HEK293 (cell line): ENCODE data around the gene NAIF1.
A peak's percentile ranks its signal among the peaks of the same experiment; 100 is the strongest.
"Not testable (repeated sequence)": the region's sequence is repeated elsewhere in the genome, so short reads cannot be mapped to it uniquely, and the experiment has no call there.

Source experiments
- CTCF ChIA-PET: fragments of 350-600 bp; formaldehyde crosslinking; extraction: SDS; loops from one replicate; lab custom pipeline; 2021; ENCODE audit warnings: antibody characterized with exemption; lab: Yijun Ruan, JAX
- POLR2A ChIA-PET: fragments of 300-600 bp; formaldehyde crosslinking; extraction: SDS; loops from one replicate; lab custom pipeline; 2020; ENCODE audit warnings: antibody characterized with exemption, inconsistent platforms; lab: Yijun Ruan, JAX
- H3K27ac ChIP-seq: fragments of 200-500 bp; sonication (Bioruptor generic); 2 replicates; pipeline ENCODE4 v1.5.1; 2014; ENCODE audit warnings: low read depth, low read length, control low read depth, inconsistent platforms; ENCODE audit errors: extremely low read depth
- H3K36me3 ChIP-seq, 2 experiments: fragments of 200-500 bp in 1 of 2; sonication (Bioruptor generic) in 1 of 2; 1 replicate in 1 of 2; 2 replicates in 1 of 2; pipeline ENCODE4 v1.5.1; 2014 to 2017; ENCODE audit warnings: inconsistent platforms in 2 of 2, low read length in 2 of 2; ENCODE audit not compliant: control insufficient read depth in 2 of 2, insufficient read depth in 1 of 2
- H3K4me1 ChIP-seq: fragments of 200-500 bp; sonication (Bioruptor generic); 2 replicates; pipeline ENCODE4 v1.5.1; 2014; ENCODE audit warnings: mild to moderate bottlenecking, low read length, inconsistent platforms; ENCODE audit not compliant: control insufficient read depth, insufficient read depth
- H3K4me3 ChIP-seq: 2 replicates; pipeline ENCODE4 v1.5.1; 2011; ENCODE audit warnings: low read depth, mild to moderate bottlenecking, control low read depth, low read length, moderate library complexity
- H3K9me3 ChIP-seq: fragments of 200-500 bp; sonication (Bioruptor generic); 2 replicates; pipeline ENCODE4 v1.5.1; 2014; ENCODE audit warnings: low read depth, low read length, inconsistent platforms; ENCODE audit not compliant: control insufficient read depth, insufficient read depth
- BCL11A ChIP-seq: fragments of 450-650 bp; formaldehyde crosslinking; IDR thresholded peaks from 2 replicates; pipeline ENCODE4 v1.5.1; 2016; ENCODE audit warnings: low read depth, missing biosample characterization, missing genetic modification characterization
- FEZF1 ChIP-seq: fragments of 450-650 bp; formaldehyde crosslinking; IDR thresholded peaks from 2 replicates; pipeline ENCODE4 v1.5.1; 2016; ENCODE audit warnings: missing biosample characterization, missing genetic modification characterization
- IKZF3 ChIP-seq: fragments of 450-650 bp; IDR thresholded peaks from 2 replicates; pipeline ENCODE4 v1.5.0; 2018; ENCODE audit warnings: missing biosample characterization, mild to moderate bottlenecking, missing genetic modification characterization, moderate library complexity
- KLF10 ChIP-seq: fragments of 450-650 bp; IDR thresholded peaks from 2 replicates; pipeline ENCODE4 v1.5.1; 2018; ENCODE audit warnings: missing biosample characterization, mild to moderate bottlenecking, missing genetic modification characterization
- KLF8 ChIP-seq: fragments of 450-650 bp; formaldehyde crosslinking; IDR thresholded peaks from 2 replicates; pipeline ENCODE4 v1.5.1; 2016; ENCODE audit warnings: missing biosample characterization, missing genetic modification characterization
- MYNN ChIP-seq: fragments of 450-650 bp; formaldehyde crosslinking; IDR thresholded peaks from 2 replicates; pipeline ENCODE4 v1.5.1; 2016; ENCODE audit warnings: missing biosample characterization, missing genetic modification characterization, borderline replicate concordance
- MZF1 ChIP-seq: fragments of 450-650 bp; formaldehyde crosslinking; IDR thresholded peaks from 2 replicates; pipeline ENCODE4 v1.5.1; 2017; ENCODE audit warnings: missing biosample characterization, missing genetic modification characterization, borderline replicate concordance
- OSR2 ChIP-seq: fragments of 450-650 bp; formaldehyde crosslinking; IDR thresholded peaks from 2 replicates; pipeline ENCODE4 v1.5.1; 2016; ENCODE audit warnings: missing biosample characterization, missing genetic modification characterization
- SP7 ChIP-seq: fragments of 450-650 bp; formaldehyde crosslinking; IDR thresholded peaks from 2 replicates; pipeline ENCODE4 v1.5.1; 2016; ENCODE audit warnings: missing biosample characterization, missing genetic modification characterization
- ZBTB20 ChIP-seq: fragments of 450-650 bp; formaldehyde crosslinking; IDR thresholded peaks from 2 replicates; pipeline ENCODE4 v1.5.1; 2016; ENCODE audit warnings: missing biosample characterization, missing genetic modification characterization
- ZFP69B ChIP-seq: fragments of 450-650 bp; formaldehyde crosslinking; IDR thresholded peaks from 2 replicates; pipeline ENCODE4 v1.5.1; 2016; ENCODE audit warnings: missing biosample characterization, missing genetic modification characterization
- ZNF10 ChIP-seq: fragments of 450-650 bp; formaldehyde crosslinking; IDR thresholded peaks from 2 replicates; pipeline ENCODE4 v1.5.1; 2017; ENCODE audit warnings: missing biosample characterization, missing genetic modification characterization
- ZNF174 ChIP-seq: fragments of 450-650 bp; formaldehyde crosslinking; IDR thresholded peaks from 2 replicates; pipeline ENCODE4 v1.5.0; 2017; ENCODE audit warnings: missing biosample characterization, mild to moderate bottlenecking, missing genetic modification characterization
- ZNF2 ChIP-seq: fragments of 450-650 bp; formaldehyde crosslinking; IDR thresholded peaks from 2 replicates; pipeline ENCODE4 v1.5.1; 2016; ENCODE audit warnings: missing biosample characterization, missing genetic modification characterization
- ZNF335 ChIP-seq: fragments of 450-650 bp; formaldehyde crosslinking; conservative IDR thresholded peaks from 2 replicates; pipeline ENCODE4 v1.5.1; 2016; ENCODE audit warnings: missing biosample characterization, missing genetic modification characterization
- ZNF354C ChIP-seq: fragments of 450-650 bp; formaldehyde crosslinking; IDR thresholded peaks from 2 replicates; pipeline ENCODE4 v1.5.1; 2016; ENCODE audit warnings: missing biosample characterization, missing genetic modification characterization, low read depth, borderline replicate concordance
- ZNF423 ChIP-seq: fragments of 450-650 bp; formaldehyde crosslinking; IDR thresholded peaks from 2 replicates; pipeline ENCODE4 v1.5.1; 2016; ENCODE audit warnings: missing biosample characterization, missing genetic modification characterization
- ZNF660 ChIP-seq: fragments of 450-650 bp; IDR thresholded peaks from 2 replicates; pipeline ENCODE4 v1.5.1; 2018; ENCODE audit warnings: missing biosample characterization, mild to moderate bottlenecking, missing genetic modification characterization
- ZNF677 ChIP-seq: fragments of 450-650 bp; IDR thresholded peaks from 2 replicates; pipeline ENCODE4 v1.5.0; 2018; ENCODE audit warnings: missing biosample characterization, mild to moderate bottlenecking, missing genetic modification characterization, moderate library complexity
- ZNF843 ChIP-seq: fragments of 450-650 bp; formaldehyde crosslinking; IDR thresholded peaks from 2 replicates; pipeline ENCODE4 v1.5.1; 2016; ENCODE audit warnings: missing biosample characterization, missing genetic modification characterization
- ZSCAN30 ChIP-seq: fragments of 450-650 bp; IDR thresholded peaks from 2 replicates; pipeline ENCODE4 v1.5.1; 2018; ENCODE audit warnings: missing biosample characterization, mild to moderate bottlenecking, missing genetic modification characterization, moderate library complexity
- ZSCAN4 ChIP-seq: fragments of 450-650 bp; formaldehyde crosslinking; IDR thresholded peaks from 2 replicates; pipeline ENCODE4 v1.5.1; 2017; ENCODE audit warnings: missing biosample characterization, missing genetic modification characterization
- TF ChIP-seq, protein P1 (sequence below): fragments of 450-650 bp; IDR thresholded peaks from 2 replicates; pipeline ENCODE4 v1.5.1; 2018; ENCODE audit warnings: missing biosample characterization, mild to moderate bottlenecking, missing genetic modification characterization
- TF ChIP-seq, protein P2 (sequence below): fragments of 450-650 bp; formaldehyde crosslinking; IDR thresholded peaks from 2 replicates; pipeline ENCODE4 v1.5.1; 2016; ENCODE audit warnings: missing biosample characterization, missing genetic modification characterization
- TF ChIP-seq, protein P3 (sequence below): fragments of 450-650 bp; formaldehyde crosslinking; IDR thresholded peaks from 2 replicates; pipeline ENCODE4 v1.5.1; 2016; ENCODE audit warnings: missing biosample characterization, missing genetic modification characterization, low read depth

NAIF1 gene

DNA sequence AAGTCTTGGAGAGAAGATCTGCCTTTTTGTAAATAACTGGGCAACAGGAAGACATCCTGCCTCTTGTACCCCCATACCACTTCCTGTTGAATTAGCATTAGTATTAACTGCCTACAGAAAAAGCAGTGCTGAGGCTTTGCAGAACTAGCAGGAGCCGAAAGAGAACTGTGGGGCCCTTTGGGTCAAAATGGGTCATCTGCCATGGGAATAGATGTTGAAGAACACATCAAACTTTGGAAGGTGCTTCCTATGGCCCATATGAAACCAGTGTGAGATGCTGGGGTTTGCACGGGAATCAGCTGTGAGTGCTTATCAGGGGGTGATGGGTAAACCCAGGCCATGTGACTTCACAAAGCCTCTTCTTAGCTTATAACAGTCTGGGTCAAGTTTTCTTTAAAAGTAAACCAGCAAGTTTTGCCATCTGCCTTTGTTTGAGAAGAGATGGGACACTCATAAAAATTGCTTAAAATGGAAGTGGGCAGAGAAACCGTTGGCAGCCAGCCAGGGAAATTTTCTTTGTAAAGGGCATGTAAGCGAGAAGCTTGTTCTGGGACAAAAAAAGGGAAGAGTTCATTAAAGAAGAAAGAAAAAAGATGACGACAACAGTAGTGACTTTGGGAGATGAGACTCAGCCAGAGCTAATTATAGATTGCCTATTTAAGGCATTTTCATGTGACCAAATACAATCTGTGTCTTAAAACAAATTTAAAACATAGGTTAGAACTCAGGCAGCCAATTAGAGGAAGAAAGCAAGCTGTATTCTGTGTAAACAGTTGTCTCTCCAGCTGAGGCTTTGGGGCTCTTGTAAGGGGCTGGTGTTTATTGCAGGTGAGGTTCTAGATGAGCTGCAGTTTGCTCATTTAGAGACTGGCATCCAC lies 5.3 kb upstream of the NAIF1 start (continued):
- TF ChIP-seq SP7 (tag by site-specific recombination) (peak; percentile 54), ZSCAN4 (tag by site-specific recombination) (no peak), KLF8 (no peak), IKZF3 (tag by site-specific recombination) (0 out of 2 replicates have a peak, but pooled peaks have one; percentile 29), ZNF2 (tag by site-specific recombination) (no peak), KLF10 (tag by site-specific recombination) (peak; percentile 46; the same call in 1 of the 2 replicates), OSR2 (0 out of 2 replicates have a peak, but pooled peaks have one; percentile 11), MYNN (tag by site-specific recombination) (no peak), ZNF423 (no peak), ZNF354C (tag by site-specific recombination) (no peak), ZNF335 (0 out of 2 replicates have a peak, but pooled peaks have one; percentile 12), ZFP69B (tag by site-specific recombination) (peak; percentile 90), ZNF677 (tag by site-specific recombination) (peak; percentile 46; the same call in 1 of the 2 replicates), ZNF10 (tag by site-specific recombination) (peak; percentile 67; the same call in 1 of the 2 replicates), BCL11A (tag by site-specific recombination) (no peak), MZF1 (tag by site-specific recombination) (no peak), ZNF660 (tag by site-specific recombination) (0 out of 2 replicates have a peak, but pooled peaks have one; percentile 31), ZSCAN30 (no peak), ZNF843 (tag by site-specific recombination) (peak; percentile 22; the same call in 1 of the 2 replicates), ZBTB20 (peak; percentile 65), FEZF1 (tag by site-specific recombination) (no peak), ZNF174 (no peak)
- TF ChIP-seq, protein P1, sequence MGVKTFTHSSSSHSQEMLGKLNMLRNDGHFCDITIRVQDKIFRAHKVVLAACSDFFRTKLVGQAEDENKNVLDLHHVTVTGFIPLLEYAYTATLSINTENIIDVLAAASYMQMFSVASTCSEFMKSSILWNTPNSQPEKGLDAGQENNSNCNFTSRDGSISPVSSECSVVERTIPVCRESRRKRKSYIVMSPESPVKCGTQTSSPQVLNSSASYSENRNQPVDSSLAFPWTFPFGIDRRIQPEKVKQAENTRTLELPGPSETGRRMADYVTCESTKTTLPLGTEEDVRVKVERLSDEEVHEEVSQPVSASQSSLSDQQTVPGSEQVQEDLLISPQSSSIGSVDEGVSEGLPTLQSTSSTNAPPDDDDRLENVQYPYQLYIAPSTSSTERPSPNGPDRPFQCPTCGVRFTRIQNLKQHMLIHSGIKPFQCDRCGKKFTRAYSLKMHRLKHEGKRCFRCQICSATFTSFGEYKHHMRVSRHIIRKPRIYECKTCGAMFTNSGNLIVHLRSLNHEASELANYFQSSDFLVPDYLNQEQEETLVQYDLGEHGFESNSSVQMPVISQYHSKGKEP (tag by site-specific recombination): peak; percentile 27; the same call in 1 of the 2 replicates
- TF ChIP-seq, protein P2, sequence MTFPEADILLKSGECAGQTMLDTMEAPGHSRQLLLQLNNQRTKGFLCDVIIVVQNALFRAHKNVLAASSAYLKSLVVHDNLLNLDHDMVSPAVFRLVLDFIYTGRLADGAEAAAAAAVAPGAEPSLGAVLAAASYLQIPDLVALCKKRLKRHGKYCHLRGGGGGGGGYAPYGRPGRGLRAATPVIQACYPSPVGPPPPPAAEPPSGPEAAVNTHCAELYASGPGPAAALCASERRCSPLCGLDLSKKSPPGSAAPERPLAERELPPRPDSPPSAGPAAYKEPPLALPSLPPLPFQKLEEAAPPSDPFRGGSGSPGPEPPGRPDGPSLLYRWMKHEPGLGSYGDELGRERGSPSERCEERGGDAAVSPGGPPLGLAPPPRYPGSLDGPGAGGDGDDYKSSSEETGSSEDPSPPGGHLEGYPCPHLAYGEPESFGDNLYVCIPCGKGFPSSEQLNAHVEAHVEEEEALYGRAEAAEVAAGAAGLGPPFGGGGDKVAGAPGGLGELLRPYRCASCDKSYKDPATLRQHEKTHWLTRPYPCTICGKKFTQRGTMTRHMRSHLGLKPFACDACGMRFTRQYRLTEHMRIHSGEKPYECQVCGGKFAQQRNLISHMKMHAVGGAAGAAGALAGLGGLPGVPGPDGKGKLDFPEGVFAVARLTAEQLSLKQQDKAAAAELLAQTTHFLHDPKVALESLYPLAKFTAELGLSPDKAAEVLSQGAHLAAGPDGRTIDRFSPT (tag by site-specific recombination): 0 out of 2 replicates have a peak, but pooled peaks have one; percentile 13
- TF ChIP-seq, protein P3, sequence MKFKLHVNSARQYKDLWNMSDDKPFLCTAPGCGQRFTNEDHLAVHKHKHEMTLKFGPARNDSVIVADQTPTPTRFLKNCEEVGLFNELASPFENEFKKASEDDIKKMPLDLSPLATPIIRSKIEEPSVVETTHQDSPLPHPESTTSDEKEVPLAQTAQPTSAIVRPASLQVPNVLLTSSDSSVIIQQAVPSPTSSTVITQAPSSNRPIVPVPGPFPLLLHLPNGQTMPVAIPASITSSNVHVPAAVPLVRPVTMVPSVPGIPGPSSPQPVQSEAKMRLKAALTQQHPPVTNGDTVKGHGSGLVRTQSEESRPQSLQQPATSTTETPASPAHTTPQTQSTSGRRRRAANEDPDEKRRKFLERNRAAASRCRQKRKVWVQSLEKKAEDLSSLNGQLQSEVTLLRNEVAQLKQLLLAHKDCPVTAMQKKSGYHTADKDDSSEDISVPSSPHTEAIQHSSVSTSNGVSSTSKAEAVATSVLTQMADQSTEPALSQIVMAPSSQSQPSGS (tag by site-specific recombination): peak; percentile 45; the same call in 1 of the 2 replicates

DNA sequence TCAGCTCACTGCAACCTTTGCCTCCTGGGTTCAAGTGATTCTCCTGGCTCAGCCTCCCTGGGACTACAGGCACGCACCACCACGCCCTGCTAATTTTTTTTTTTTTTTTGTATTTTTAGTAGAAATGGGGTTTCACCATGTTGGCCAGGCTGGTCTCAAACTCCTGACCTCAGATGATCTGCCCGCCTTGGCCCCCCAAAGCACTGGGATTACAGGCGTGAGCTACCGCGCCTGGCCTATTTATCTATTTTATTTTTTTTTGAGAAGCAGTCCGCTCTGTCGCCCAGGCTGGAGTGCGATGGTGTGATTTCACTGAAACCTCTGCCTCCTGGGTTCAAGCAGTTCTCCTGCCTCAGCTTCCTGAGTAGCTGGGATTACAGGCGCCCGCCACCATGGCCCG lies 4.4 kb upstream of the NAIF1 start:
- ChIA-PET POLR2A (interaction anchor here (0.7 to 1.4 kb wide), 2 partner anchors 27 to 57 kb away, joined by 4 to 5 read pairs; no protein-coding TSS in a partner anchor), CTCF (interaction anchor here (1.1 to 3.0 kb wide), 4 partner anchors 10 to 46 kb away, joined by 3 to 16 read pairs (median 11); no protein-coding TSS in a partner anchor)
- H3K9me3 ChIP-seq, H3K36me3 ChIP-seq, H3K4me3 ChIP-seq, H3K4me1 ChIP-seq, H3K27ac ChIP-seq: not testable (repeated sequence)
